GM12891 (cell line): ENCODE measurements around the gene LHFPL6.

ENCODE experiments used
- POLR2A ChIP-seq: IDR thresholded peaks from 2 replicates; pipeline ENCODE4 v1.6.1; 2011; ENCODE audit warnings: low read depth, low read length, control low read depth
- POLR2AphosphoS5 ChIP-seq: IDR thresholded peaks from 2 replicates; pipeline ENCODE4 v1.6.1; 2011; ENCODE audit warnings: low read depth, low read length, control low read depth
- POU2F2 ChIP-seq: IDR thresholded peaks from 2 replicates; pipeline ENCODE4 v1.6.1; 2011; ENCODE audit warnings: low read depth, mild to moderate bottlenecking, control low read depth, low read length, moderate library complexity
- SPI1 ChIP-seq: IDR thresholded peaks from 2 replicates; pipeline ENCODE4 v1.6.1; 2011; ENCODE audit warnings: low read depth, low read length, control low read depth
- TAF1 ChIP-seq: IDR thresholded peaks from 2 replicates; pipeline ENCODE4 v1.6.1; 2011; ENCODE audit warnings: low read depth, low read length, control low read depth

- no peak for TF ChIP-seq POLR2A
- no peak for TF ChIP-seq TAF1
- TF ChIP-seq POLR2AphosphoS5 = no peak
- TF ChIP-seq POU2F2 = no peak
- TF ChIP-seq SPI1 = no peak
Measured at GRCh38 chr13:39376076-39376475, 226.9 kb downstream of the LHFPL6 start.
